Activated CD4-positive, alpha-beta T cell treated with anti-CD3 and anti-CD28 coated beads for 1 hour (primary cell): ENCODE measurements around the gene GMNN.

Experiments
- DNase-seq: peaks from one replicate; pipeline ENCODE4 v3.0.0-alpha.2; 2020

Gene GMNN

DNA sequence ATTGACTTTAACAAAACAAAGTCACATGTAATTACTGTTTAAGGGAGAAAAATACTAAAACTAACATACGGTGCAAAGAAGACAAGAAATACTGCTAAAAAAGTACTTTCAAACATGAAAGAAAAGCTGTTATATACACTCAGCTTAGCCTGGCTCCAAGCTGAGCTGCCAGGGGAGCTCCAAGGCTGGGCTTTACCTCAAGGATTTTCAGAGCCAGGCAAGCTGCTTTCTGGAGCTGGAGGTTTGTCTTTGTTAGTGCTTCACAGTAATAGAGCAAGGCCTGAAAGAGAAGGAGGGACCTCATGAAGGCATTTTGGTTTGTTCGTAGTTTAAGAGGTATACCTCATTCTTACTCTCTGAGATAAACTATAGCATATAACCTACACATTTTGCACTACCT, 43.6 kb downstream of the GMNN start:
- no peak for DNase-seq

DNA sequence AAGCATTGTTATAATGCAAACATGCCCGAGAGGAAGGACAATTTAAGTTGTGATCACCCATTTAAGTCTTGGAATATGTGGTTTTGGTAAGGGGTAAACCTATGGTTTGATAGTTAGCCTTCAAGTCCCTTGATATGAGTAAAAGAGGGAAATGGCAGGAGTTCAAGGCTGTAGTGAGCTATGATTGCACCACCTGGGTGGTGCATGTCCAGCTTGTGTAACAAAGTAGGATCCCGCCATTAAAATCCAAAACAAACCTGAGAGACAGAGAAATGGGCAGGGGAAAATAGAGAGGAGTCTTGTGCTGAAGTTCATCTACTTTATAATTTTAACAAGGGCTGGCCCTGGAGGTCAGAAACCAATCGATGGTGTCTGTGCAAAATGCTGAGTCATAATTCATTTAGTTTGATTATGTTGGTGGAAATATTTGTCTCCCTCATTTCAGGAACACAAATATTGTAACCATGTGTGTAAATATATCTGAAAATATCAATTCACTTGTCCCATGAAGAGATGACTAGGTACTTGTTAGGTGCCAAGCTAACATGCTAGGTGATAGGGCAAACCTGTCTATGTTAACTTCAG, 47.2 kb downstream of the GMNN start:
- no peak for DNase-seq

DNA sequence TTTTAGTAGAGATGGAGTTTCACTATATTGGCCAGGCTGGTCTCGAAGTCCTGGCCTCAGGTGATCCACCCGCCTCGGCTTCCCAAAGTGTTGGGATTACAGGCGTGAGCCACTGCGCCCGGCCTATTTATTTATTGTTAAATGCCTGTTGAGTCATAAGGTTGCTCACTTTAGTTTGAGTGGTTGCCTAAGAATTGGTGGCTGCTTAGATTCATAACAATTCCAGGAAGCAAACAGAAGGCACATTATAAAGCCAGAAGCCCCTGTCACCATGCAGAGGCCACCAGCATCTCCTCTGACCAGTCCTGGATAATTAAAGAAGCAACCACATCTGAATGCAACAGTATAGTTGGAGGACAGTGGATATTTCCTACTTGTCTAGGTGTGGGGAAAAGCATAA, 48.0 kb downstream of the GMNN start:
- DNase-seq: no peak

DNA sequence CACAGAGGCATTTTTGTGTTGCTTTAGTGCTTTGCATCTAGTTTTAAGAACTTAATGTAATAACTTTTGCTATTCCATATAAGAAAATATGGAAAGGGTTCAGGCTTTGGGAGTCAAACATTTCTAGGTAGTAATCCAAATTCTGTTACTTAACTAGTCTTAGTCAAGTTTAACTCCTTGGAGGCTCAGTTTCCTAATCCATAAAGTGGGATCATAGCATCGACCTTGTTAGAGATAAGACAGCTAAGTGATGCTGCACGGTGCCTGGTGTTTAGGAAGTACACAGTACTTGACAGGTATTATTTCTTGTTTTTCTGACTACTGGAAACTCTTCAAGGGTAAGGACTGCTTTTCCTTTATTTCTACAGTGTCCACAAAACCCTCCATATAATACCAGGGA, 48.4 kb downstream of the GMNN start:
- no peak for DNase-seq

DNA sequence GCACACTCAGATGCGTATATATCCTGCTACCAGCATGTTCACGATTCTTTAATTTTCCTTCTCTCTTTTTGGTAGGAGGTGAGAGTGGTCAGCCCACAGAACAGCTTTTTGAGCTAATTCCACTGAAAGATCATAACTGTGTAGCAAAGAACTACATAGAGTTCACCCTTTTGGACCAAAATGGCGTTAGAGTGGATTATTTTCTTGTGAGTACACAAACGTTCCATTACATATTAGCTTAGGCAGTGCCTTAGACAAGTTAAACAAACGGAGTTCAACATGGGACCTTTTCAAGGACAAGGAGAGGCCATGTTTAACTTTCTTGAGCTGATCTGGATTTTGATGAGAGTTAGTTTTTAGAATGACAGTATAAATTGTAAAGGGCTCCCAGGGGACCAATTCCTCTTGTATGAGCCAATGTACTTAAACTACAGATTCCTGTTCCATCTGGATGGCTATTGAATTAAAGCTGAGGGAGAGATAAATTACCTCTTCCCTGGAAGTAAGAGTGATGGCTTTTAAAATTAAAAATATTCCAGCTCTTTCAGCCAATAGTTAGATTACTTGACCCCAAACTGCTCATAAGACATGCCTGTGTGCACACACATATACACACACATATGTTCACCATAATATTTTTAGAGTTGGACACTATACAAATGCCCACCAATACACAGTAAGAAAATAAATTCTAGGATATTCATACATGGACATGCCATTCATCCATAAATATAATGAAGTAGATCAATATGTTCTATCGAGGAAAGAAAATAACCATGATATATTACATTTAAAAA, 49.6 kb downstream of the GMNN start:
- DNase-seq: no peak

DNA sequence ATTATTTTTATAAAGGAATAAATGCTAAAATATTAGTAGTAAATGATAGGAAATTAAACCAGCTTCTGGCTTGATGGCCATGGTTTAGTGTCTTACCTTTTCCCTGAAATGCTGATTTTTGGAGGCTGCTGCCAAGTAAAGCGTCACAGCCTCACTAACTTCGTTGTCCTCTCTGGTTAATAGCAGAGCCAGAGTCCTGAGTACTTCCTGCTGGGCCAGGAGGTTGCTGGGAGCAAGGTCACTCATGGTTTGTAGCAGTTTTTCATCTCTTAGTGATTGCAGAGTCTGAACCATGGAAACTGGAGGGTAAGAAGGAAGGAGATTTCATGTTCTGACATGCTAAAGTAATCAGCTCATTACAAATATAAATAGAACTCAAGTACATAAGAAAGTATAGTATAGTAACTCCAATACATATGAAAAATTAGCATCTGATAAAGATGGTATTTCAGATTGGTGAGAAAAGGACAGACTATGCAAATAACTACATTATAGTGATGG, 50.4 kb downstream of the GMNN start:
- DNase-seq: no peak

DNA sequence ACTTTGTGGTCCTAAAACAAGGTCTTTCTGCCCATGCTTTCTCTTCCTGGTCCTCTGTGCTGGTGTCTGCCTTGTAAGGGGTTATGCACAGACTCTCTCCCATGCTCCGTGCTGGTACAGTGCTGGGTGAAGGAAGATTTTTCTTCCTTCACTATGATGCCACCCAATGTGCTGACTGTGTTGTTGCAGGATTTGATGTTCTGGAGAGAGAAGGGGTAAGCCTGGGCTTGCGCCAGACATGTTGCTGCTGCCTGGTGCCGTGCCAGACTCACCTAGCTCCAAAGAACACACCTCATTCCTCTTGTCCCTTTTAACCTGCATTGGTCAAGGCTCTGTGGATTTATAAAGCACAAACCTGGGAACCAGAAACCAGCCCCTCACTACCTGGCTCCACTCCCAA, 52.4 kb downstream of the GMNN start:
- no peak for DNase-seq

DNA sequence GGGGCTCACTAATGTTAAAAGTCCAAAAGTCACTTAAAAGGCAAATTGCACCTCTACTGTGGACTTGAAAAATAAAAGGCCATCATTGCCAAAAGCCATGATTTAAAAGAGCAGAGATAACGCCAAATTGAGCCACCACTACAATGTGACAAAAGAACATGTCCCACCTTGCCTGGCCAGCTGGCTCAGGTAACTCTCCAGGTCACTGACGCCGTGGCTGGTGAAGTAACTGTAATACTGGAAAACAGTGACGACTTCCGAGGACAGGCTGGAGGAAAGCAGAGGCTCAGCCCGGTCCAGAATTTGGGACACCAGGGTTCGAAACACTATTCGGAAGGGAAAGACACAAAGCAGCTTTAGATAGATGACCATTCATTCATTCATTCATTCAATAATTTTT, 53.2 kb downstream of the GMNN start:
- DNase-seq: no peak

DNA sequence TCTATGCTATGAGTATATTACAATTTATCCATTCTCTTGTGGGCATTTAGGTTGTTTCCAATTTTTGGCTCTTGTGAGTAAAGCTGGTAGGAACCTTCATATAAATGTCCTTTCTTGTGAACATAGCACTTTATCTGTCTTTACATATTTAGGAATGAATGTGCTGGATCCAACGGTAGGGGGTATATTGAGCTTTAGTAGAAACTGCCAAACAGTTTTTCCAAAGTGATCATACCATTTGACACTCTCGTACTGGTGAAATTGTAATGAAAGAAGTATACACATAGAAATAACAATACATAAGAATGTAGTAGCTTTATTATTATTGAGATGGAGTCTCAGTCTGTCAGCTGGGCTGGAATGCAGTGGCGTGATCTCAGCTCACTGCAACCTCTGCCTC, 54.9 kb downstream of the GMNN start:
- DNase-seq: no peak

DNA sequence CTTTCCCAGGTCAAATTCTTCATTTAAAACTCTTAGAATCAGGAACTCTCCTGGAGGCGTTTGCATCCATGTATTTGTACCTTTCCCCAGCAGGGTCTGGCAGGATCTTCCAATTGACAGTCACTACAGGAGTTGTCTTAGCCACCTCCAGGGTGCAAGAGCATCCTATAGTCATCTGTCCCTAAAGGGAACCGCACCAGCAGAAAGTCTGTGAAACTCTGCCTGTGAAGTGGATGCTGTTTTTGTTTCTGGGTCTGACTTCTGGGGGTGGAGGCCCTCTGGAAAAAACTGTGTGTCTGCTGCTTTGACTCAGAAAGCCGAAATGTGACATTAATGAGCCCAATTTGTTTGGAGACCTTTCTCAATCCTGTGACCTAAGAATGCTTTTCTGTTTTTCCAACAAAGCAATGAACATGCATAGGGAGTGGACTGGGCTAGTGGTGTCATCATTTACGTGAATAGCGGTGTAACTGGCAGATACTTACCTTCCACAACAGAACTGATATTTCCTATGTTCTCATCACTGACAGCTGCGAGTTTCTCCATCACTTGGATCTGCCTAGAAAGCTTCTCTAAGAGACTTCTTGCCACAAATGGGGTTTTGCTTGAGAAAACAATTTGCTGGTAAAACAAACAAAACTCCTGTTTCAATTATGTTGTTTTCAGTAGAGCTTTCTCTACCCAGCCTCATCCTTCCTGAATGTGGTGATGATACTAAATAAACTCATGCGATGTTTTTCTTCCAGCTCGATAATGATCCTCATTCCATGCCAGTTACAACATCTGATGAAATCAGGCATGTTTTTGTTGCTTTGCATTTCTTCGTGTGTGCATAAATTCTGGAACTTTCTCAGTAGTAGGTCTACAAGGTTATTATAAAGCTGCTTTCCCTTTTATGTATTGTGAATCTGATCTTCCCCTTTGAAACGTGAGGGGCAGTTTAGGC, 57.3 kb downstream of the GMNN start:
- no peak for DNase-seq

DNA sequence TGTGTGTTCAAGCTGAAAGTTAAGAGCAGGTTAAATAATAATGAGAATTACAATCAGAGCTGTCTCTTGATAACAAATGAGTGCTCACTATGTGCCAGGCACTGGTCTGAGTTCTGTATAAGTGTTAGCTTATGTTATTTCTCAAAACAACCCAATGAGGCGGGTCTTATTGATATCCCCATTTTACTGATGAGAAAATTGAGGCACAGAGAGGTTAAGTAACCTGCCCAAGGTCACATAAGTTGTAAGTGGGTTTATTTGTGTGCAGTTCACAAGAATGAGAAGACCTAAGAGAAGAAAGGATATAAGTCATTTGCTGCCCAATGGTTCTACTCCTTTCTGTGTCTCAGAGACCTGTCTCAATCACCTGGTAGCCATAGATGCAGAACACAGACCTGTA, 58.1 kb downstream of the GMNN start:
- no peak for DNase-seq

DNA sequence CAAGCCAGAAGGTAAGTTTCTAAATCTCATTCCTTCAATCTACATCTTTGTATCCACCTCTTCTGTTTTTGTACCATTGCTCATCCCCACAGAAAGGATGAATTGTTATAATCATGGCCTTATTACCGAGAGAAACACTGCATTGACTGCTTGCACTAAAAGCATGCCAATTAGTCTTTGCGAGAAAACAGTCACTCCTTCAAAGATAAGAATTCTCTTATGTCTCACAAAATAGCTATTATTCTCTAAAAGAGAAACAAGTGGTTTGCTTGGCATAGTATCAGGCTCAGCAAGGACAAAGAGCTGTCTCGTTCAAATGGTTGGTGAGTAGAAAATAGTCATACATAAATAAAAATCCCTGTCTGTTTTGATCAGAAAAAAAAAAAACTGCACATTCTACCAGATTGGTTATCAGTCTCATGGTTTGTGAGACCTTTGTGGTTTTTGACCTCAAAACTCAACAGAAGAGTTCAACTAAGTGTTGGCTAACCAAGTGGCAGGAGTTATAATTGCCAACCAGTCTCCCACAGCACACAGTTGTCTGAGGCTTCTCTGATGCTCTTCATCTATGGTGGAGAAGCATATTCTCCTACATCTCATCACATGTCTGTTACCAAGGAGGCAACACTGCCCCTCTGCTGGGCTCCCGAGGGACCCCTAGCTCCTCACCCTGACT, 59.1 kb downstream of the GMNN start:
- no peak for DNase-seq
